Measurements from ENCODE around the gene ABCA5.

DNA sequence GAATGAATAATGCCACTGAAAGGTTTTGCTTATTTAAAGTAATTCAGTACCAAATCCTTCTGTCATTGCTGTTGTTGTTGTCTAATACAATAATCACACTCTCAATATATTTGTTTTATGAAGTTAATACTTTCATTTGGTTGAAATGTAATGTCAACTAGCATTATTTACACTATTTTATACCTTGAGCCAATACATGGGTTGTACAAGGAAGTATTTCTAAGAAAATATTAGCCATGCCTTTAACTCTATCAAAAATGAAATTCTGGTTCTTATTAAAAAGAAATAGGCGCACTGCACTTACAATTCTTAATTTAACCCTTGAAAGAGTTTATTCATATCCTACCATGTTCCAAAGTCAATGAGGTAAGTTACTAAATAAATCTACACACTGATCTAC, 80.7 kb downstream of the ABCA5 start:
- TF ChIP-seq GATA2 (IDR thresholded peaks at IDR 0.05; ENCODE audit: low read depth, low read length), result no peak
- TF ChIP-seq GATA3 (IDR thresholded peaks at IDR 0.05; ENCODE audit: low read depth, low read length), result no peak
